ENCODE results near the gene TRIO. TPM values are rescaled to one million over a fixed set of nuclear protein-coding genes. Genes with fewer than 3 reads are reported as not detected.

Gene TRIO
- total RNA-seq, 2 experiments from 2014 or later = 3.7 to 4.2 TPM

DNA sequence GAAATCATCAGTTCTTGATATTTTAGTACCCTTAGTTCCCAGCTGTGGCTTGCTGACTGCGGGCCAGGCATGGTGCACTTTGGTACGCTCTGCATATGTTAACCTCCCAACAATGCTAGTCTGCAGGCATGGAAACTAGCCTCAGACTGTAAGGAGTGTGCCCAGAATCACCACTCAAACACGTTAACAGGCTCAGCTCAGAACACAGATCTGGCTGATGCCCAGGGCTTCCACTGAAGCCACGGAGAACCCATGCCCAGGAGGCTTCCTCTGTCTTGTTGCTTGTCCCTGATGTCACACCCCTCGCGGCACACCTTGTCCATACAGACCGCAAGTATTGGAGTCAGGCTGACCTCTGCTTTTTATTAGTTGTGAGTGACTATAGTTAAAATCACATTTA lies 251.2 kb downstream of the TRIO start:
- CTCF ChIA-PET = no interaction called here
- POLR2A ChIA-PET = no interaction called here

DNA sequence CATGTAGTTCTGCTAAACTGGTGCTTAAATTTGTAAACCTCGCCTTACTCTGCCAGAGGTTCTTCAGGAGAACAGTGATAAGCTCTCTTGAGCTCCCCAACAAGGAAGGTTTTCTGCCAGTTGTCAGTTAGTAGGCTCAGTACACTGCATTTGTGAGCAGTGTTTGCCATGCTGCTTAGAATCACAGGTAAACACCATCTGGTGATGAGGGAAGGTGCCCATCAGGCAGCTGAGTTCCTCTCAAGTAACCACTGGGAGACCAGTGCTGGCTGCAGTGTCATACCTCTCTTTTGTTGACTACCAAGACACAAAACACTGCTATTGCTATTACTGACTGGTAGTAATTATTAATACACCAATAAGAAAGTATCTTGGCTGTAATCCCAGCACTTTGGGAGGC lies 252.3 kb downstream of the TRIO start:
- POLR2A ChIA-PET = no interaction called here
- CTCF ChIA-PET = no interaction called here

DNA sequence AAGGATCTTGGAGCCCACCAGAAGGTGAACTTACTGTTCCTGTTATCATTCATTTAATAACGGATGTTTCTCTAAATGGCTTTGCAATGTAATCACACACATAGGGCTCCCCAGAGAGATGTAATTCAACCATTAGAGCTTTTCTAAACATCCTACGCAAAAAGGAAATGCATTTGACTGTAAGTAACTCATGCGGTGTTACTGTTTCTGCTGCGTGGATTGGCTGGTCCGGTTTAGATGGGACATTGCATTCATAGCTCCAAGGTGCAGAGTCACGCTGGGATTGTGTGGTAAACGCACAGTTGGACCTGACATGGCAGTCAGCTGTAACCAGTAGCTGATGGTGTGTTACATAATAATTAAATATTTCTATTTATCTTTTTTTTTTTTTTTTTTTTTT lies 252.9 kb downstream of the TRIO start:
- ChIA-PET CTCF (no interaction called here), POLR2A (no interaction called here)

DNA sequence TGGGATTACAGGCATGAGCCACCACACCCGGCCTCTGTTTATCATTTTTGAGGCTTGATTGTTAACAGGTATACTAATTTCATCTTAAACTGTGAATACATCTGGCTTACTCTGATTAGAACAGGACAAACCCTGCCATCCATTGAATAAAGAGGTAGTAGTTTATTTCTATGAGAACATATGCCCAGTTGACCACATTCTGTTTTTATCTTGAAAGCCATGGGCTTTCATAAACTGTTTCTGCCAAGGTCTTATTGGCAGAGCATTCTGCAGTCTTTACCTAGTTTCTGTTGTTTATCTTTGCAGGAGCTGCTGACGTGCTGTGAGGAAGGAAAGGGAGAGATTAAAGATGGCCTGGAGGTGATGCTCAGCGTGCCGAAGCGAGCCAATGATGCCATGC lies 253.6 kb downstream of the TRIO start:
- ChIA-PET CTCF (no interaction called here), POLR2A (no interaction called here)

DNA sequence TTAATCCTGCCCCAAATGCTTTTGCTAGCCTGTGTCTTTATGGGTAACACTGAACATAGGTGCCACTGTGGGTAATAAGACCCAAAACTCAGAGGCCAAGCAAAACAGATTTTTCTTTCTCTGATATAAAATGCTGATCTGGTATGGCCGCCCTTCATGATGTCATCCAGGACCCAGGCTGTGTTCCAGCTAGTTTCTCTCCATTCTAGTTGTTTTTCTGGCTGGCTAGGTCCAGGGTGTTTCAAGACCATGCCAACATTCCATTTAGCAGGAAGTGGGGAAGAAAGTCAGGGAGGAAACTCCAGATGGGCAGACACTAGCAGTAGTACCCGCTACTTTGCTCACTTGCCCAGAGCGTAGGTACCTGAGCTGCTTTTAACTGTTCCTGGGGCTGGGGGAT lies 254.6 kb downstream of the TRIO start:
- CTCF ChIA-PET = interaction anchor here (1.0 kb wide), 1 partner anchor 15 kb away, joined by 3 read pairs; no protein-coding TSS in a partner anchor

DNA sequence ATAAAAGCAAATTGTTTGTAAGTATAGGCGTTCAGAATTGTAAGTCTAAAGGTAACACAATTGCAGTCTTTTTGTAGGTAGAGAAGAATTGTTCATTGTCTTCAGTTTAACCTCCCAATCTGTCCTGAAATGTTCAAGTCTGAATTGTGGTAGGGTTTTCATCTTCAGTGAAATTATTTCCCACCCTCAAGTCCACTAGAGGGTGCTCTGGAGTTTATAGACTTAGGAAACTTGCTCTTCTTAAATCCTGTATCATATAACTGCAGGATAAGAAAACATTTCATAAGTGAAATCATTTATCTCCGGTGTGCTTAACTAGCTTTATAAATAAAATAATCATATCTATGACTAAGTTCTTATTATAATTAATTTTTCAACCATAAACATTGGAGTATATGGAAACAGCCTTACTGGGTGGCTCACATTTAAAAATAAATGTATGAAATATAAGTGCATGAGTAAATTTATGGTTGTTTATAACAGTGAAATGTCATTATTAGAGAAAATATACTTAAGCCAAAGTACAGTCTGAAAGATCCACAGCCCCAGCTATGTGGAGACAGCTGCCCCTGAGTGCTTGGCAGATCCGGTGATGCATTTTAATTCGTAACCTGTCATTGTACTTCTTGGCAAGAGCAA lies 256.0 kb downstream of the TRIO start:
- ChIA-PET POLR2A (no interaction called here), CTCF (interaction anchor here (0.8 to 1.8 kb wide), 5 partner anchors 183 to 262 kb away, joined by 3 to 6 read pairs (median 3); no protein-coding TSS in a partner anchor)

More for the DNA sequence above, 254.6 kb downstream of the TRIO start:
- POLR2A ChIA-PET = no interaction called here

DNA sequence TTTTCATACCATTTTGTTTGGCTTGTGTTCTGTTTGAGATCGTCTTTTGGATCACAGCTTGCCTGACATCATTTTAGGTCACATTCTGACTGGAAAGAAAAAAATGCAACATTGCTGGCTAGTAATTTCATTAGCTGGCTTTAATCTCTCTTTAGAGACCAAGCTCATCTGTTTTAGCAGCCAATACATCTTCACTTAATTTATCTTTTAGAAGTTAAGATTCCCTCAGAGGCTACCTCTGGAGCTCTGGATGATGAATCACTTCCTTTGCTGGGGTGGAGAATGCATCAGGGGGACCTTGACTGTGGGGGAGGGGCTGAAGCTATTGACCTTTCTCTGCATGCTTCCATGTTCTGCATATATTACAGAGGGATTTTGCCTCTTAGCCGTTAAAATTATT lies 256.9 kb downstream of the TRIO start:
- POLR2A ChIA-PET = no interaction called here

DNA sequence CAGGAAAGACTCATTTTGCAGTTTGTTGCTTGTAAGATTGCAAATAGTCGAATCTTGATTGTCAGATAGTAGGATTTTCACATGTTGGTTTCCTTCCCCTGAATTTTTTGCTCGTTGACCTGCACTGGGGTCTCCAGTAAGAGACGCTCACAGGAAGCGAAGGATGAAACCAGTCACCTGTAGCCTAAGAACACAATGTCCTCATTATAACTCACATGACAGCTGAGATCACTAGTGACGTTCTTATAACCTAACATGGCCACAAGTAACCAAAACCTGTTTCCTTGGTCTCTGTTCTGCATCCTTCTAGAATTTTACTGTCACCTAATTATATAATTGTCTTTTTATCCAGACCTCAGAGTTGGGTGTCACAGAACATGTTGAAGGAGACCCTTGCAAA lies 257.5 kb downstream of the TRIO start:
- POLR2A ChIA-PET = no interaction called here
- CTCF ChIA-PET = interaction anchor here (1.4 to 1.8 kb wide), 4 partner anchors 241 to 248 kb away, joined by 3 to 7 read pairs (median 4); no protein-coding TSS in a partner anchor

More for the DNA sequence above, 256.9 kb downstream of the TRIO start:
- CTCF ChIA-PET = interaction anchor here (0.8 to 1.8 kb wide), 4 partner anchors 182 to 249 kb away, joined by 3 to 6 read pairs (median 3); no protein-coding TSS in a partner anchor

DNA sequence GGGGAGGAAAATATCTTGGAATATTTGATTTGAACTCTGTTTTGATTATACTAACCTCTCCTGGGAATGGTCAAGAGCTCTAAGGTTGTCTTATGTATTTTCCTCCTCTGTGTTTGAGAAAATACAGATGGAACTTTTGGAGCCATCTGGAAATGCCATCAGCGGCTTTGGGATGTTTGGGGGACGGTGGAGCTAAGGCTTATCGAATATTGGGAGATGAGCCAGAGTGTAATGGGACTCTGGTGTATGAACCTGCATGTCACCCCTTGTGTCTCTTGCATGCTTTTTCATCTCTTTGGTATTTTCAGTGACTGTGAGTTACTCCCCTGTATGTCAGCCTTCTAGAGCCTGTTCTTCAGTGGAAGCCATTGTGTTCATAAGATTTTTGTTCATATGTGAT lies 258.5 kb downstream of the TRIO start:
- CTCF ChIA-PET = interaction anchor here (1.6 kb wide), 1 partner anchor 247 kb away, joined by 7 read pairs; no protein-coding TSS in a partner anchor
- POLR2A ChIA-PET = no interaction called here

DNA sequence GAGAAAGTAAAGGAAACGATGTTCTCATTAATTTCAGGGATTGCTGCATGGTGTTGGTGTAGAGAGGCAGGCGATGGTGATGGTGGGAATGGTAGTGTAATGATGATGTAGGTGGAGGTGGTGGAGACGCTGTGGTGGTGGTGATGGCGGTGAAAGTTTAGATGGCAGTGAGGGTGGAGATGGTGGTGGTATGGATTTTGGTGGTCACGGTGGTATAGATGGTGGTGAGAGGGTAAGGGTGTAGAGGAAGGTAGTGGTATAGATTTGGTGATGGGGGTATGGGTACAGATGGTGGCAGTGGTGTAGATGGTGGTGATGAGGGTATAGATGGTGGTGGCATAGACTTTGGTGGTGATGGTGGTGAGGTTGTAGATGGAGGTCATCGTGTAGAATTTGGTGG lies 259.3 kb downstream of the TRIO start:
- ChIA-PET CTCF (no interaction called here), POLR2A (no interaction called here)

DNA sequence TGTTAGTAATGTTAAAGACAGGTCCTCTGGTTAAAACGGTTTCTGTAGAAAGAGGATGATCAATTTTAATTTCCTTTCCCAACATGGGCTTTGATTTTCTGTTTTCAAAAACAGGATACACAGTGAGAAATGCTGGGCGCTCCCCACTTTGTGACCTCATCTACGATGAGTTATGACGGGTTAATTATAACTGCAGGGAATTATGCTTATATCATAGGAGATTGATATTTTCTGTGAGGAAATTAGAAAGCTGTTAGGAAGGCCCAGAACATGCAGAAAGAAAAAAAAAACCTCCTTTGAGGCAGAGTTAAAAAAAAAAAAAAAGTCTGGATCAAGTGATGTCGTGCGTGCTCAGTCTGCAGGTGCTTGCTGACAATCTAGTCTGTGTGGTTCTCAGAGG lies 261.6 kb downstream of the TRIO start:
- ChIA-PET CTCF (no interaction called here), POLR2A (no interaction called here)

DNA sequence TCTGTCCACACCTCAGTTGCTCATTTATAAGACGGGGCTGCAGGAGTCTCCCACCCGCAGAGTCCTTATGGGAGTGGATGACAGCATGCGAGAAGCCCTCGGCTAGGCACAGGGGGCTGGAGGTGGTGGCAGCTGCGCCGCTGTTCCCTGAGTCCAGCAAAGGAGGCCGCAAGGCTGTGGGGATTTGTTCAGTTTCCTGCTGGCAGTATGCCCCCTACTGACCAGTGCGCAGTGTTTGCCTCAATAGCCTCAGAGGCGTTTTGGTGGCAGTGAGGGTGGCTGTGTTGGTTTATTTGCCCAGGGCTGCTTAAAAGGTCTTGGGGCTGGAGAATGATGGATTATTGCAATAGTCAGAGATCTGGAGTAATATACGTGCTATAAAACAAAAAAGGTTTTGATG lies 262.1 kb downstream of the TRIO start:
- ChIA-PET POLR2A (no interaction called here), CTCF (no interaction called here)

DNA sequence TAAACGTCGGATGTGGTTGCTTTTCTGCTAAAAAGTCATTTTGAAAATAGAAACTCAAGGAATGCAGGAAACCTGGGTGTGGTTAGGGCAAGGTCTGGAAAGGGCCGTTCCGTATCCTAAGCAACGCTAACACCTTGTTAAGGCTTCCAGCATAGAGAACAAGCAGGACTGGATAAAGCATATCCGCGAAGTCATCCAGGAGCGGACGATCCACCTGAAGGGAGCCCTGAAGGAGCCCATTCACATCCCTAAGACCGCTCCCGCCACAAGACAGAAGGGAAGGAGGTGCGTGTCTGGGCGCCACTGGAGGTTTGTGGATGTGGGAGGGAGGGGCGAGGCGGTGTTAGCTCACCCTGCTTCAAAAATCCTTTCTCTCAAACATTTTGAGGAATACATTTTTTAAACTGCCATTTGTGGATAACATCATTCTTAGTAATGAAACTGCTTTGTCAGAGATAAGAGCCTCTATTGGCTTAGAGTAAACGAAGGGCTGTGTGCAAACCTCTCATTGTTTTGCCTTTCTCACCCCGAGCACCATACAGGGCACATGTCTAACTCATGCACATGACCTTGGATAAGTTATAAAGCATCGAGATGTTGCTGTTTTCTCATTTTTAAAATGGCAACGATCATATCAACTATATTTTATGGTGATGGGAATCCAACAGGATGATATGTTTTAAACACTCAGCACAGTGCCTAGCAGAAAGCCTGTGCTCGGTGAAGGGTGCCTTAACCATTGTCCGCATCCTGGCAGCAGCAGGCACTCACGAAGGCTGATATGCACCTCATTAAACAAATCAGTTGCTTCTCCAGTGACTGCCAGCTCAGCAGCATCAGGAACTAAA lies 262.8 kb downstream of the TRIO start:
- ChIA-PET CTCF (no interaction called here), POLR2A (no interaction called here)

DNA sequence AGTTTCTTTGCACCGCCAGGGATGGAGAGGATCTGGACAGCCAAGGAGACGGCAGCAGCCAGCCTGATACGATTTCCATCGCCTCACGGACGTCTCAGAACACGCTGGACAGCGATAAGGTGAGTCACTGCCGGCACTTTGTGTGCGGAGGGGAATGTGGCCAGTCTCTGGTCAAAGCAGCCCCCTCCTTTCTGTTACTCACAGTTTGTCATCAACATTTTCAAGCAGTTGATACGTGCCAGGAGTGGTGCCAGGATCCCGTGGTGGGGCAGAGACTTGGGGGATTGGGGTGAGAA lies 263.4 kb downstream of the TRIO start:
- ChIA-PET CTCF (no interaction called here), POLR2A (no interaction called here)

DNA sequence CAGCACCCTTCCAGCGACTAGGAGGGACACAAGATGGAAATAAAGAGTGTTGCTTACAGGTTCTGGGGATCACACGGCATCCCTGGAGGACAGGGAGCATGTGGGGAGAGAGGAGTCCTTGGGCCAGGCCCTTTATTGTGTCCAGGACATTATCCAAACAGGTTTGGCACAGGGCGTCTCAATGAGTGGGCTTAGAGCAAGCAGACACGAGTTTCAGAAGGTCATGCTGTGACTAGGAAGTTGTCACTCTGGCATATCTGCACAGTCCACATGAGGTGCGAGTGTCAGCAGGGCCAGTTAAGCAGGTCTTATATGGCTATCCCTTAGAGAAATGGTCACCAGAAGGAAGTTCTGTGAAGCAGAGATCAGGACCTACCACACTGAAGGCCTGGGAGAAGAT lies 263.9 kb downstream of the TRIO start:
- POLR2A ChIA-PET = no interaction called here
- CTCF ChIA-PET = no interaction called here

DNA sequence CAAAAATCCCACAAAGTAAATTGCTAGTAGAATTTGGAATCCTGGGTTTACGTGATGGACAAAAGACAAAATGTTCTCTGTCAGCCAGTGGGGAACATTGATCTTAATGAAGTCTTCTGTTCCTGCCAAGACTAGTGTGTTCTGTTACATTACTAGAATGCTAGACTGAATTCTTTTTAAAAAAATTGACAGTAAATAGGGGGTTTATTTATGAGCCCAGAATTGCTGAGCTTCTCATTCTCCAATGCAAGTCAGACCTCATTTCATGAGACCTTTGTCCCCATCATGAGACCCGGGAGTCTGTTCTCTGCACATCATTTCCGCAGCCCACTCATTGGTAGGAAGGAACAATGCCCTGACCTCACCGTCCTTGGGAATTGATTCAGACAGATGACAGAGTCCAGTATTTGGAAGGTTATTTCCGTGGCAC lies 264.6 kb downstream of the TRIO start:
- POLR2A ChIA-PET = no interaction called here

DNA sequence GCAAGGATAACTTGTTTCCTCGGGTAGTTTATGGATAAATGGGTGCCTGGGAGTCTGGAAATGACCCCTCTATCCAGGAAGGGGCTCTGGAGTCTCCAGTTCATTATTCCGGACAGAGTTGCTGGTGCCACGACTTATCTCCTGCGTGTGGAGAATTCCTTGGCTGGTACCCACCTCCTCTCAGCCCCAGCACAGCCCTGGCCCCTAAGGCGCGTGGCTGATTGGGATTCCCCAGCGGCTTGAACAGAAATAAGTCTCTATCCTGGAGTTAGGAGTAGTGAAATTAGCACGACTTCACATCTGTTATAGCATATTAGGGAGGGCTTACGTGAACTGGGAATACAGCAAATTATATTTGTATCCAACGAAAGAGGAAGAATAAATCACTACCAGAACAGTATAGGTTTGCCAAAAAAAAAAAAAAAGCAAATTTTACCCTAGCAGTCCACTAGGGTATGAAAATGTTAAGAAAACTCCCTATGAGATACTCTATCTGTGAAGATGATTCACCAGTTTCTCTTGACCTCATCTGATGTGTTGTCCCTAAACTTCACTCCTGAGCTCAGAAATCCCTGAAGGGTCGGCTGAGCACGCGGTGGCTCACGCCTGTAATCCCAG lies 265.9 kb downstream of the TRIO start:
- POLR2A ChIA-PET = no interaction called here
- CTCF ChIA-PET = no interaction called here

More for the DNA sequence above, 264.6 kb downstream of the TRIO start:
- CTCF ChIA-PET = no interaction called here

DNA sequence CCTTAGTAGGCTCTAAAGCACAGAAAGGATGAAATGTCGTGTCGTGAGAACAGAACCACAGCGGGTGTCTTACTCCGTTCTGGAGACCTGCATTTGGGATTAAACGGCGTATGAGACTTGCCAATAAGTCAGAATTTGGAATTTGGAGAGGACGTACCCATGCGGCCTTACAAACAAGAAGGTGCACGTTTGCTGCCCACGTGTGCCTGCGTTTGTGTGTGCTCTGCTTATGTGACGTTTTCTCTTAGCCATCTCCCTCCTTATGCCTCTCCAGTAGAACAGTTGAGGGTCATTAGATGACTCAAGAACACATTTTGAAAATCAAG lies 266.9 kb downstream of the TRIO start:
- ChIA-PET CTCF (no interaction called here), POLR2A (no interaction called here)

DNA sequence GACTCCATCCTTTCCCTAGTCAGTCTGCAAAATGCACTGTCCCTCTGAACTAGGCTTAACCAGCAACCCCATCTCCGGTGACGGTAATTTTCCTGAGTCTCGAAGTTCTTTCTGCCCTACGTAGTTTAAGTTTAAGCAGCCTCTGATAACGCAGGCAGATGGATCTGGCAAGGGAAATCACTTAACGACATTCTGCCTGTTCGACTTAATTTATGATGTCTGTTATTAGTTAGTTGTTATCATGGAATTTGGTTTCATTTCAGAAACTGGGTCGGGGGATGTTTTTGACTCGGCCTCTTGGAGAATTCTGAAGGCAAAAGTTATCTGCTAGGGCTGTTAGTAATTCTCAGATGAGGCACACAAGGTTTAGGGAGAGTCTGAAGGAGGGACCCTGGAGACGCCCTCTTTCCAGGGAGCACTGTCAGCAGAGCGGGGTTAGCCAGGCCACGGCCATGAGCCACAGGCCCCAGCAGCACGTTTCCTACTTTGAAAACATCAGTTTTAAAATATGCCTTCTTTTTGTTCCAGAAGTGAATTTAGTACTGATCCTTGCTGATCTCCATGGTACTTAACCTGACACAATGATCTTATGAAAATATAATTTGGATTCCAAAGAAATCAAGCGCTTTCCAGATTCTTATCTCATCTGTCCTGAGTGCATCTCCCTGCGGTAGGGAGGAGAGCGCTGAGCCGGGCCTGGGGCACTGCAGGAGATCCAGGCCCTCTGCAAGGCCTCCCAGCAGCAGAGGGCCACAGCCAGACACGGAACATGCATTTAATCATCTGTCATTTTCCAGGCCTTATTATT lies 267.5 kb downstream of the TRIO start:
- CTCF ChIA-PET = interaction anchor here (0.6 to 1.2 kb wide), 2 partner anchors 238 to 448 kb away, joined by 3 to 5 read pairs; no protein-coding TSS in a partner anchor

DNA sequence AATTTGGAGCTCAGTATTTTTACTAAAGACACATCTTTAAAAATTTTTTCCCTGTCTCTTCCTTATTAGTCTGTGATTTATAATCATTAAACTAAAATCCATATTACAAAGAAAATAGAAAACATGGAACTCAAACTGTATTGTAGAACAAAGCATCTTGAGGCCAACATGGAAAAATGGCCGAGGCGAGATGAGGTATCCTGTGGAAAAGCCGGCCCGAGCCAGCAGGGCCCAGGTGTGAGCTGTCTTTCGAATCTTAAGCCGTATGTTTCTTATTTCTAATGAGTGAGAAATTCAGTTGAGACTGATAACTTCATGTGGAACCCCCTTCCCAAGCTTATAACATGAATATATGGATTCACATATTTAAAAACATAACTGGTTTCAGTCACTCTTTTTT lies 268.1 kb downstream of the TRIO start:
- ChIA-PET CTCF (interaction anchor here (0.6 to 1.2 kb wide), 2 partner anchors 237 to 447 kb away, joined by 3 to 5 read pairs; no protein-coding TSS in a partner anchor), POLR2A (no interaction called here)

More for the DNA sequence above, 267.5 kb downstream of the TRIO start:
- POLR2A ChIA-PET = no interaction called here
